HG03159 (cell line): ENCODE measurements around the gene TRAPPC10.

Experiments used
- ATAC-seq: cut with Tn5 transposase; IDR thresholded peaks from one replicate; pipeline ENCODE4 v1.9.1; 2021; ENCODE audit warnings: mild to moderate bottlenecking, moderate library complexity; ENCODE audit not compliant: unreplicated experiment

The TRAPPC10 gene

GRCh38 chr21:44063151-44063912 is 51.2 kb downstream of the TRAPPC10 start:
- ATAC-seq: no peak

- no peak for ATAC-seq
Observed at GRCh38 chr21:44064852-44065403, 52.8 kb downstream of the TRAPPC10 start.

- no peak for ATAC-seq
Observed at GRCh38 chr21:44065428-44065827, 53.3 kb downstream of the TRAPPC10 start.

- no peak for ATAC-seq
Observed at GRCh38 chr21:44066116-44066515, 54.0 kb downstream of the TRAPPC10 start.

GRCh38 chr21:44067011-44067839 is 55.1 kb downstream of the TRAPPC10 start:
- no peak for ATAC-seq

GRCh38 chr21:44070391-44070790 is 58.3 kb downstream of the TRAPPC10 start:
- ATAC-seq: no peak

- no peak for ATAC-seq
Observed at GRCh38 chr21:44071359-44072104, 59.4 kb downstream of the TRAPPC10 start.

- no peak for ATAC-seq
Observed at GRCh38 chr21:44072111-44072510, 60.0 kb downstream of the TRAPPC10 start.

- ATAC-seq: no peak
Observed at GRCh38 chr21:44074315-44074958, 62.3 kb downstream of the TRAPPC10 start.

- ATAC-seq: no peak
Observed at GRCh38 chr21:44076316-44076715, 64.2 kb downstream of the TRAPPC10 start.

GRCh38 chr21:44078411-44078981 is 66.4 kb downstream of the TRAPPC10 start:
- ATAC-seq: no peak

GRCh38 chr21:44079446-44079845 is 67.3 kb downstream of the TRAPPC10 start:
- no peak for ATAC-seq

- ATAC-seq: no peak
Observed at GRCh38 chr21:44079846-44080245, 67.7 kb downstream of the TRAPPC10 start.

GRCh38 chr21:44082648-44083440 is 70.7 kb downstream of the TRAPPC10 start:
- no peak for ATAC-seq

- no peak for ATAC-seq
Observed at GRCh38 chr21:44083631-44084291, 71.7 kb downstream of the TRAPPC10 start.

GRCh38 chr21:44084496-44085241 is 72.6 kb downstream of the TRAPPC10 start:
- ATAC-seq: no peak

GRCh38 chr21:44085491-44086321 is 73.6 kb downstream of the TRAPPC10 start:
- no peak for ATAC-seq
